SK-N-DZ (cell line): ENCODE data around the gene EML6.
"Not testable (repeated sequence)": the region's sequence is repeated elsewhere in the genome, so short reads cannot be mapped to it uniquely, and the experiment has no call there.

Source experiments
- DNase-seq: peaks from one replicate; pipeline ENCODE4 v3.0.0-alpha.2; 2015; ENCODE audit warnings: low spot score

Gene EML6

GRCh38 chr2:54964816-54965215 lies 241.4 kb downstream of the EML6 start:
- no peak for DNase-seq

GRCh38 chr2:54965425-54965824 lies 242.0 kb downstream of the EML6 start:
- no peak for DNase-seq

DNA sequence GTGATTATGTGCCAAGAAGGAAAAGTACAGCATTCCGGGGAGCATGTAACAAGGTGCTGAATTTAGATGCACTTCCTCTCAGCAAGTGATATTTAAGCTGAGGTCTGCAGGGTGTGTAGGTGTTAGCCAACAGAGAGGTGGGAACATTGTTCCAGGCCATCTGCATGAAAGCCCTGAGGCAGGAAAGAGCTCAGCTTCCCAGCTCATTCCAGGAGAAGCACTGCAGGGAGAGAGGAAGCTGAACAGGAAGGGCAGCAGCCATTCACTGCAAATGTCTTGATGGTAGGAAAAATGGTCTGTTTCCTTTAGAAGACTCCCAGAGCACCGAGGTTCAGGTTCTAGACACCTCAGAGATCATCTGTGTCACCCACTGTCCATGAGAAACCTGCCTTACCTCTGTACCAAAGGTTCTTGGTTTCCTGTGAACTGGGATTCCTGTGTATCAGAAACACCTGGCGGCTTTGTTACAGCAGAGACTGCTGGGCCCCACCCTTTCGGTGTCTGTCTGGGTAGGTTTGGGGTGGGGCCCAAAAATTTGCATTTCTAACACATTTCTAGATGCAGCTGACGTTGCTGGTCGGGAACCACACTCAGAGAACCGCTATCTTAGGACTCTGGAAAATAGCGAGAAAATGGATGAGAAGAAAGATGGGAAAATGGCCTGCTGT lies 242.8 kb downstream of the EML6 start:
- no peak for DNase-seq

DNA sequence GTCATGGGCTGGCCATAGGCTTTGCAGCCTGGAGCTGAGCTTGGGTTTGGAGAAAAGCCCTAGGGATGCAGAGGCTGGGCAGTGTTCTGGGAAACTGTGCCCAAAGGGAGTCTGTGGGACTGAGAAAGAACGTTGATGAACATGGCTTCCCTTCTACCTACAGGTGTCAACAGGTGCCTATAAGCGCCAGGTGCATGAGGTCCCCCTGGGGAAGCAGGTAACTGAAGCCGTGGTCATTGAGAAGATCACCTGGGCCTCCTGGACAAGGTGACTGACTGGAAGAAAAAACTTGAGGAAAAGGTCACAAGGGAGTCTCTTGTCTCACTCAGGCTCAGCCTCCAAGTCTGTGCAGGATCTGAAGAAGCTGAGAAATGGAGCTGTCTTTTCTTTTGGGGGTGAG lies 243.4 kb downstream of the EML6 start:
- DNase-seq = no peak

- DNase-seq = no peak
Observed at GRCh38 chr2:54967269-54967668, 243.8 kb downstream of the EML6 start.

DNA sequence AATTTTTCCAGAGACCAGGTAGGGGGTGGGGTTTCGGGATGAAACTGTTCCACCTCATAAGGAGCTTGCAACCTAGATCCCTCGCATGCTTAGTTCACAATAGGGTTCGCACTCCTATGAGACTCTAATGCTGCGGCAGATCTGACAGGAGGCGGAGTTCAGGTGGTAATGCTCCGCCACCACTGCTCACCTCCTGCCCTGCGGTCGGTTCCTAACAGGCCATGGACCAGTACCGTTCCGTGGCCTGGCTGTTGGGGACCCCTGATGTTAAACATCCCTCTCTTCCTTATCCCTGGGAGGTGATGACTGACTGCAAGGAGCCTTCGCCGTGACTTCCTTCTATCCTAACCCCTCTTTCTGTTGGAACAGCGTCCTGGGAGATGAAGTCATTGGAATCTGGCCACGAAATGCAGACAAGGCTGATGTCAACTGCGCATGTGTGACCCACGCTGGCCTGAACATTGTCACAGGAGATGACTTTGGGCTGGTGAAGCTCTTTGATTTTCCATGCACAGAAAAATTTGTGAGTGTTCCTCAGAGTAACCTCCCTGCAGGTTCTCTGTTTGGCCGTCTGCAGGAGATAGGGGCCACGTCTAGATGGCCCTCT lies 244.4 kb downstream of the EML6 start:
- DNase-seq = no peak

GRCh38 chr2:54968561-54969218 lies 245.2 kb downstream of the EML6 start:
- DNase-seq = no peak

GRCh38 chr2:54969295-54969939 lies 246.0 kb downstream of the EML6 start:
- no peak for DNase-seq

DNA sequence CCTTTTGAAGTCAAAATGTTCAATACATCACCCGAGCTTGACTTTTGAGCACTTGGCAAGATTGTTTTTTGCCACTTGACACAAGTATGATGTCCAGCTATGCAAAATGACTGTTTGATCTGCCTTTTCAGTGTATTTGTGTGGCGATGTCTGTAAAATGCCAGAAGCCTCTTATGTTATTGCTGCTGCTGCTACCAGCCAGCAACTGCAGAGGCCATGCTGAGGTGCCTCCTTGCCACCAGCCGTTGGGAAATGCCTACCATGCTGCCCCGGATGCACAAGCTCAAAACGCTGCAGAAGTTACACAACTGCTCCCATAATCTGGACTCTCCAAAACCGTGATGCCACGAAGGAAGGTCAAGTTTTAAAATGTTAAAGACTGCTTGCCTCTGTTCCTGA lies 246.5 kb downstream of the EML6 start:
- no peak for DNase-seq

- no peak for DNase-seq
Observed at GRCh38 chr2:54975175-54975574, 251.7 kb downstream of the EML6 start.

DNA sequence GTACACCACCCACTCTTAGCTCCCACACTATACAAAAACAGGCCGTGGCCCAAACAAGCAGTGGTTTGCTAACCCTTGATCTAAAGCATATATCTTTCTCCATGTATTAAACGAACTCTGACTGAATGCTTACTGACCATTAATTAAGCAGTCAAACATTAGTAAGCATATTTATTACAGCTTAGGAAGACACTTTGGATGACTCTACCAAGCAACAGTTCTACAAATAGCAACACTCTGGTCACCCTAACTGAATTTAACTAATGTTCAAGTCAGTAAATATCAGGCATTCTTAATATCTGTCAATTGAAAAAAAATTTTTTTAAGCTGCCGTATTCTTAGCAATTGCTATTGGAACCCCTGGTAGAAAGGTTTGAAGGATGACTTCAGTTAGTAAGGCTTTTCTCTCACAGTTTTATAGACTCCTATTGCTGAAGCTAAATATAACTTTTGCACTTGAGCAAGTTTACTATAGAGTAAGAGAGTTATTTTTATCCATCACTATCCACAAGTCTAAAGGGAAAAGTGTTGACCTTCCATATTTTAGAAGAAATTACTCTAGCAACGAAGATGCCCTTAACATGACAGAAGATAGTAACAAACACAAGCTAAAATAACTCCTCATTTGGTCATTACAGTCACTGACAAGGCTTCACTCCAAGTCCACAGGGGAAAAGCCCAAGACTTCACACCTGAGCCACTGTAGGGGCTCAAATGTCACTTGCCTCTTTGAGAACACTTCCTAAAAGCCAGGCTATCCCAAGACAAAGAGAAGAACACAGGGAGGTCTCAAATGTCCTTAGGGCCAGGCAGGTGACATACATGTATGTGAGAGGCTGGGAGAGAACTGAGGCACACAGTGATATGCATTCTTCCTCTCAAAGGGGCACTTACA lies 252.4 kb downstream of the EML6 start:
- no peak for DNase-seq

- no peak for DNase-seq
Observed at GRCh38 chr2:54977149-54977548, 253.7 kb downstream of the EML6 start.

DNA sequence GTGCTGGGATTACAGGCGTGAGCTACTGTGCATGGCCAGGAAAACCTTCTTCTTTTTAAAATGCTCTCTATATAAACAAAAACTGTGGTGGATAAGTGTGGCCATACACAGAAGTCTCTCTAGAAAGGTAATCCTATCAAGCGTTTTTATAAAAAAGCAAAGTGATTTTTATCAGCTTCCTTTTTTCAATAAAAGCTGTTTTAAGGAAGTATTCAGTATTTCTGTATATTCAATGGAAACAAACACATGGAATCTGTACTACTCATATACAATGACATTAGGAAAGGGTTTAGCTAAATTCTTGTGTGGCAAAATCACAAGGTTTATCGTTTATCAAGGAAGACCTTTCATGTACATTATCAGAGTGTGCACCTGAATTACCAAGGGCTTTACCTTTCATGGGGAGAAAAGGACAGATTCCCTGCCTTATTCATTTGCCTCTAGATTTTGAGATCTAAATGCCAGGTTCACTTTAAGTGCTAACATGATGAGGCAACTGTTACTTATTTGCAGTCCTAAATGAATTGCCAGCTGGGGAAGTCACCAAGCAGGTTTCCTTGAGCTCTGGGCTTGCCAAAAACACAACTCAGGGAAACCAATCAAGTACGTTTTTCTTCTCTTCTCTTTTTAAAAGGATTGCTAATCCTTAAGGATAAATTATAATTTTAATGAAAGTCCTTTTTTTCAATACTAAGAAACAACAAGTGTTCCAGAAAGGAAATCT lies 256.0 kb downstream of the EML6 start:
- no peak for DNase-seq

DNA sequence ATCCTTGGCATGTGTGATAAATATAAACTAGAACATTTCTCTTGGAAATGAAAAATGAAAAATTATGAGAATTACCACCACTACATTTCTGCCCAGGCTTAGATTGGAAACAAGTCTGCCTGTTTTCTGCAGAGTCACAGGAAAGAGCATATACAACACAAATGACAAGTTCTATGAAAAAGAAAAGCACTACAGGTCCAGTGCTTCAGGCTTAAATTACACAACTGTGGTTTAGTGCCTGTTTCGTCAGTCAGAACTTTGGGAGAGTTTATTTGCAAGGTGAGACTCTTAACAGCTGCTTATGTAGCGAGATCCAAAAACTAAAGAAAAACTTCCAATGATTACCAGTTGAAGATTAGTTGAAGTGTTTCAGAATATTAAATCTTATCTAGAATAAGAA lies 257.9 kb downstream of the EML6 start:
- DNase-seq = no peak

DNA sequence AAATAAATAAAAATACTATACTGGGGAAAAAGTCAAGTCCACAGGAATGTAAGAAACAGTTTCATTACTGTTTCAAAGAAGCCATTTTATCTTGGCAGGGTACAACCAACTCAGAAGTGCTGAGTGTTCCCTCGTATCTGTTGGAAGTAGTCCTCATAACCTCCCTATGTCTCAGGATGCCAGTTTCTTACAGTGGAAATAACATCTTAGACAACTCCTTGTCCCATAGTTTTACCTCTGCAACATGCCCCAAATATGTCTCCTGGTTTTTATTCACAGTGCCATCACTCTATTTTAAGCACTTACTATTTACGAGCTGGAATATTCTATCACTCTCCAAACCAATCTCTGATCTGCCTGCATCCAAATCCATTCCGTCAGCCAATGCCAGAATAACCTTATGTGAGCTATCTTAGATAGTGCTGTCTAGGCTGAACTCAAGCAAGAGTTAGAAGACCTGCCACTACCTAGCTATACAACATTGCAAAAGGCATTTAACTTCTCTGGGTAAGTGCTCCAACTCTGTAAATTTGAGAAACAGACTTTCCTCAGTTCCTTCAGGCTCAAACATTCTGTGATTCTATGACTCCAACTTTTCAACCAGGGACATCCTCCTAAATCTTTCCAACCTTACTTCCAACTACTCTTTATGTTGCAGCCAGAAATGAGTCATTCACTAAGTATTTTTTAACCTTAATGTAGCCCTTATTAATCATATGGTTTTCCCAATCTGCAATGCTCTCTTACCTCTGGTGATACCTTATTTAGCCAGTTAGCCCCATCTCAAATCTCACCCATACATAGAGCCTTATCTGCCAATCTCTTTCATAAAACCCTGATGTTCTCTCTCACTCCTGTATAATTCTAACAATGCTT lies 260.1 kb downstream of the EML6 start:
- no peak for DNase-seq

DNA sequence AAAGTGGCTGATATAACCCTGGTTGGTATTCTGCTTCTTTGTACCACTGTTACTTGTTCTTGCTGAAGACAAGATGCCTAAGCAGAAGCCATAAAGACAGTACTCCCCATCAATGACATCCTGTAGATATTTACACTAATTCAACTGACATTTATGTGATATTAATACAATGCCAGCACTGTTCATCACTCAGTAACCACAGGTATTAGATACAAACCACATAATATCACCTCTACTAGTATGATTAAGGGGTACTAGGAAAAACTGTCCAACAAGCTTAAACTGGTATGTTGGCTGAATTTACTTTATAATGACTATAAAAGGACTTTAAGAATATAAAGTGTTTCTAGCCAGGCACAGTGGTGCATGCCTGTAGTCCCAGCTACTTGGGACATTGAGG lies 261.0 kb downstream of the EML6 start:
- no peak for DNase-seq

DNA sequence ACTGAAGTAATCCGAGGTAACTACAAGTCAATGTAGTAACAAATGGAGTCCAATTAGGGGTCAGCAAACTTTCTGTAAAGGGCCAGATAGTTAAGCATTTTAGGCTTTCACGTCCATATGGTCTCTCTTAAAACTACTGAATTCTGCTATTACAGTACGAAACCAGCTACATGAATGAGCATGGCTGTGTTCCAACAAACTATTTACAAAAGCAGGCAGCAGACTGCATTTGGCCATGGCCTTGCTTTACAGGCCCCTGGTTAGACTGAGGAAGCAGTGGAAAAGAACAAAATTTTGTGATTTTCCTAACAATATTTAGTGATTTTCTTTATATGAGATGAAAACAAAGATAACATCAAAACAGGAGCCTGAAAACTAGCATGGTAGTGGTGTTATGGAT lies 262.8 kb downstream of the EML6 start:
- DNase-seq = no peak

GRCh38 chr2:54988612-54989011 lies 265.1 kb downstream of the EML6 start:
- DNase-seq = no peak

DNA sequence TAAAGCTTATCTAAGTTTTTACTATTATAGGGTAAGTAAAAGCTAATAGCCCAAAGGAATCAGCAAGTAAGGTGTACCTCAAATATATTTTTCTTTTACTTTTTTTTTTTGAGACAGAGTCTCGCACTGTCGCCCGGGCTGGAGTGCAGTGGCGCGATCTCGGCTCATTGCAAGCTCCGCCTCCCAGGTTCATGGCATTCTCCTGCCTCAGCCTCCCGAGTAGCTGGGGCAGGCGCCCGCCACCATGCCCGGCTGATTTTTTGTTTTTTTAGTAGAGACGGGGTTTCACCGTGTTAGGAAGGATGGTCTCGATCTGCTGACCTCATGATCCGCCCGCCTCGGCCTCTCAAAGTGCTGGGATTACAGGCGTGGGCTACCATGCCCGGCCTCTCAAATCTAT lies 267.2 kb downstream of the EML6 start:
- DNase-seq = not testable (repeated sequence)

DNA sequence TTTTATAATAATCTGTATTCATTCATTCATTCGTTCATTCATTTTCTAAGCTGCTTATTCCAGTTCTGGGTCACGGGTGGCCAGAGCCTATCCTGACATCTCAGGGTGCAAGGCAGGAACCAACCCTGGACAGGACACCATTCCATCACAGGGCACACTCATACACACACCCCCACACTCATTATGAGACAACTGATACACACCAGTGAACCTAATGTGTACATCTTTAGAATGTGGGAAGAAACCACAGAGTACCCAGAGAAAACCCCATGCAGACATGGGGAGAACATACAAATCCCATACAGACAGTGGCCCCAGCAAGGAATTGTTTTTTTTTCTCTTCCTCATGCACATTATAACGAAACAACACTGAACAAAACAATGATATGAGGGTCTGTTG lies 272.1 kb downstream of the EML6 start:
- no peak for DNase-seq
